ENCODE results near the gene KDM7A. TPM values are rescaled to one million over a fixed set of nuclear protein-coding genes. Genes with fewer than 3 reads are reported as not detected.

KDM7A gene
- total and polyA plus RNA-seq, 2 donors from 2014 or later, result 2.2 to 14.2 TPM

DNA sequence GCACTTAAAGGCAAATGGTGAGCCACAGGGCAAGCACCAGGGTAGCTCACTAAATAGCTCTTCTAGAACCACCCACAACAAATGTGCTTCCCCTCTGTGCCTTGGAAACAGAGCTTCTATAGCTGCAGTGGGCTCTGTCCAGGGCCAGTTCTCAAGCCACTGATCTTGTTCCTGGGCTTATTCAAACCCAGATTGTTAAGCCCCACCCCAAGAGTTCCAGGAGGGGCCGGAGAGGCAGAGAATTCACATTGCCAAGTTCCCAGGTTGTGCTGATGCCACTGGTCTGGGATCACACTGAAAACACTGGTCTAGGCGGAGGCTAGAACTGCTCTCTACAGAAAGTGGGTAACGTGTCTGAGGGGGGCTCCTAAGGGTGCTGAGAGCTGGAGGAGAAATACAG is 15.4 kb upstream of the KDM7A start:
- Histone ChIP-seq H3K36me3 (ENCODE audit: control insufficient read depth in 2 of 3, insufficient read depth in 3 of 3, low read length in 3 of 3) (no peaks in the 10 kb centered on the region), H3K9me3 (ENCODE audit: control insufficient read depth in 2 of 3, insufficient read depth in 1 of 3, low read length in 3 of 3) (no peaks in the 10 kb centered on the region), H3K27me3 (ENCODE audit: control insufficient read depth, insufficient read depth, low read length) (no peaks in the 10 kb centered on the region), H3K9ac (ENCODE audit: low read length in 3 of 3) (no peak overlapping the region), H3K27ac (ENCODE audit: low read depth in 2 of 2, low read length in 2 of 2) (no peak overlapping the region), H3K4me1 (ENCODE audit: control insufficient read depth in 2 of 3, insufficient read depth in 2 of 3, low read depth in 1 of 3, low read length in 3 of 3) (no peaks in the 10 kb centered on the region), H3K4me3 (ENCODE audit: low read length in 3 of 3) (no peak overlapping the region)
- intact Hi-C loops (cut with DNase I), result no loop called here
- FAIRE-seq, result no peak
- no peak for TF ChIP-seq CTCF (IDR thresholded peaks at IDR 0.05; ENCODE audit: borderline replicate concordance, extremely low read depth, insufficient read depth)
- no peak for DNase-seq

DNA sequence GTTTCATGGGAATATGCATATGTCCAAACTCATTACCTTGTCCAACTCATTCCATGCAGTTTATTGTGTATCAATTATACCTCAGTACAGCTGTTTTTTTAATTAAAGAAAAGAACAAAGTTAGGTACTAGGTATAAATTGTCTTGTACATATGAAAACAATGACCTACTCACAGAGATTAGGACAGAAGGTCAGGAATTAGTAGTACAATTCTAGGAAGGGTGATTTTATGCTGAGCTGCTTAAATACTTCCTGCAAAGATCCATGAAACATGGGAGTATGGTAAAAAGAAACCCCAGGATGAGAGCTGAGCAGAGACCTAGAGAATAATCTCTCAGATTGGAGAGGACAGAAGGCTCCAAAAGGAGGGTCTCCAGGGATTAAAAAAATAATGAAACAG is 13.8 kb upstream of the KDM7A start:
- no peak for TF ChIP-seq CTCF (IDR thresholded peaks at IDR 0.05; ENCODE audit: borderline replicate concordance, extremely low read depth, insufficient read depth)
- DNase-seq (no peak), FAIRE-seq (no peak)
- Histone ChIP-seq H3K9ac (ENCODE audit: low read length in 3 of 3) (no peak overlapping the region), H3K9me3 (ENCODE audit: control insufficient read depth in 2 of 3, insufficient read depth in 1 of 3, low read length in 3 of 3) (no peaks in the 10 kb centered on the region), H3K36me3 (ENCODE audit: control insufficient read depth in 2 of 3, insufficient read depth in 3 of 3, low read length in 3 of 3) (no peaks in the 10 kb centered on the region), H3K27ac (ENCODE audit: low read depth in 2 of 2, low read length in 2 of 2) (no peak overlapping the region), H3K4me1 (ENCODE audit: control insufficient read depth in 2 of 3, insufficient read depth in 2 of 3, low read depth in 1 of 3, low read length in 3 of 3) (no peaks in the 10 kb centered on the region), H3K4me3 (ENCODE audit: low read length in 3 of 3) (no peak overlapping the region), H3K27me3 (ENCODE audit: control insufficient read depth, insufficient read depth, low read length) (no peaks in the 10 kb centered on the region)
- intact Hi-C loops (cut with DNase I), result no loop called here

DNA sequence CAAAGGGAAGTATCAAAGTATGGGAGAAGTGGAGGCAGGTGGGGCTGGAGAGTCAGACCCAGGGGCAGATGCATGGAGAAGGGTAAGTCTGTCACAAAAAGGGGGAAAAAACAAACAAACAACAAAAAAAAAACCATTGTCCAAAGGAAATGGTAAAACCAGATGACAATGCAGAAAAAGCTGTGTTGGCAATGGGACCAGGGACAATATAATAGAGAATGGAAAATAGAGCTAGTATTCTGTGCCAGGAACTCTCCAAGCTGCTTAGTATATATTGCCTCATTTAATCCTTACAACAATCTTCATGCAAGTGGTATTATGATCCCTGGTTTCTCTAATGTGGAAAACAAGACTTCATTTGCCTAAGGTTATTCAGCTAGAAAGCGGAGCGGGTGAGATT is 13.1 kb upstream of the KDM7A start:
- FAIRE-seq, result no peak
- H3K36me3 ChIP-seq (ENCODE audit: control insufficient read depth in 2 of 3, insufficient read depth in 3 of 3, low read length in 3 of 3), result no peaks in the 10 kb centered on the region
- DNase-seq, result no peak
- H3K4me1 ChIP-seq (ENCODE audit: control insufficient read depth in 2 of 3, insufficient read depth in 2 of 3, low read depth in 1 of 3, low read length in 3 of 3), result no peaks in the 10 kb centered on the region
- H3K27me3 ChIP-seq (ENCODE audit: control insufficient read depth, insufficient read depth, low read length), result no peaks in the 10 kb centered on the region
- intact Hi-C loops (cut with DNase I), result no loop called here
- no peaks in the 10 kb centered on the region for H3K9me3 ChIP-seq (ENCODE audit: control insufficient read depth in 2 of 3, insufficient read depth in 1 of 3, low read length in 3 of 3)
- H3K27ac ChIP-seq (ENCODE audit: low read depth in 2 of 2, low read length in 2 of 2), result no peak overlapping the region
- no peak overlapping the region for H3K4me3 ChIP-seq (ENCODE audit: low read length in 3 of 3)
- TF ChIP-seq CTCF (IDR thresholded peaks at IDR 0.05; ENCODE audit: borderline replicate concordance, extremely low read depth, insufficient read depth), result no peak
- H3K9ac ChIP-seq (ENCODE audit: low read length in 3 of 3), result no peak overlapping the region

- H3K4me1 ChIP-seq (ENCODE audit: control insufficient read depth in 2 of 3, insufficient read depth in 2 of 3, low read depth in 1 of 3, low read length in 3 of 3), result no peaks in the 10 kb centered on the region
- no peaks in the 10 kb centered on the region for H3K36me3 ChIP-seq (ENCODE audit: control insufficient read depth in 2 of 3, insufficient read depth in 3 of 3, low read length in 3 of 3)
- intact Hi-C loops (cut with DNase I), result no loop called here
- no peak for DNase-seq
- H3K9me3 ChIP-seq (ENCODE audit: control insufficient read depth in 2 of 3, insufficient read depth in 1 of 3, low read length in 3 of 3), result no peaks in the 10 kb centered on the region
- no peak overlapping the region for H3K27ac ChIP-seq (ENCODE audit: low read depth in 2 of 2, low read length in 2 of 2)
- no peaks in the 10 kb centered on the region for H3K27me3 ChIP-seq (ENCODE audit: control insufficient read depth, insufficient read depth, low read length)
- no peak overlapping the region for H3K4me3 ChIP-seq (ENCODE audit: low read length in 3 of 3)
- no peak overlapping the region for H3K9ac ChIP-seq (ENCODE audit: low read length in 3 of 3)
- FAIRE-seq, result no peak
- TF ChIP-seq CTCF (IDR thresholded peaks at IDR 0.05; ENCODE audit: borderline replicate concordance, extremely low read depth, insufficient read depth), result no peak
Observed at GRCh38 chr7:140182917-140183316, 6.1 kb upstream of the KDM7A start.

All from kidney (tissue), 14 donors.